ENCODE measurements around the gene NR2C2.

Gene NR2C2

GRCh38 chr3:15097891-15098290, 150.5 kb downstream of the NR2C2 start:
- TF ChIP-seq NFIC (IDR thresholded peaks at IDR 0.05), result no peak
- no peak for TF ChIP-seq TAF1 (IDR thresholded peaks at IDR 0.05; ENCODE audit: low read depth)
- TF ChIP-seq CEBPB (IDR thresholded peaks at IDR 0.05), result no peak
- no peak for TF ChIP-seq FOXM1 (IDR thresholded peaks at IDR 0.05; ENCODE audit: borderline replicate concordance, low read depth)
- no peak for TF ChIP-seq MAX (IDR thresholded peaks at IDR 0.05)
